GM18873 (cell line): Measurements from ENCODE around the gene CHMP4B.
"Not testable (repeated sequence)": the region's sequence is repeated elsewhere in the genome, so short reads cannot be mapped to it uniquely, and the experiment has no call there.

Source experiments
- ATAC-seq: cut with Tn5 transposase; IDR thresholded peaks from one replicate; pipeline ENCODE4 v1.9.1; 2021; ENCODE audit warnings: mild to moderate bottlenecking, moderate library complexity, moderate number of reproducible peaks; ENCODE audit not compliant: unreplicated experiment, low FRiP score

Gene CHMP4B

DNA sequence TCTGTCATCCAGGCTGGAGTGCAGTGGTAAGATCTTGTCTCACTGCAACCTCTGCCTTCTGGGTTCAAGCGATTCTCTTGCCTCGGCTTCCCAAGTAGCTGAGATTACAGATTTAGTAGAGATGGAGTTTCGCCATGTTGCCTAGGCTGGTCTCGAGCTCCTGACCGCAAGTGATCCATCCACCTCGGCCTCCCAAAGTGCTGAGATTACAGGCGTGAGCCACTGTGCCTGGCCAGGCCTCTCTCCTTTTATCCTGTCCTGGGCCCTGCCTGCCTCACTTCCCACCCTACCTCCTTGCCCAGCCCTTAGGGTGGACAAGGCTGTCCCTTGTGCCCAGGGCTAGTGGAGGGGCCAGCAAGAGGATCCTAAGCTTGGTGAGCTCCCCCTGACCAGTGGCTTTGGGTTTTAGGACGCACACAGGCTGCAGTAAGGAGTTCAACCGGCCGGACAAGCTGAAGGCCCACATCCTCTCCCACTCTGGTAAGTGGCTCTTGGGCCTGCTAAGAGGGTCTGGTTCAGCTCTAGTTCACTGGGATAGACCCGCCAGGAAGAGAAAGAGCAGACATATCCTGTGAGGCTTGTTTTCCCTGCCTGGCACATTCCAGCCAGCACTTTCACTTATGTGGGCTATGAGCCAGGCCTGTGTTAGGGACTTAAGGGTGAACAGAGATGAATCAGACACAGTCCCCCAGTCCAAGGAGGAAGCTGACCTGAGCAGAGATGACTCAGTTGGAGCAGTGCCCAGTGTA, 21.9 kb upstream of the CHMP4B start:
- ATAC-seq, result no peak

DNA sequence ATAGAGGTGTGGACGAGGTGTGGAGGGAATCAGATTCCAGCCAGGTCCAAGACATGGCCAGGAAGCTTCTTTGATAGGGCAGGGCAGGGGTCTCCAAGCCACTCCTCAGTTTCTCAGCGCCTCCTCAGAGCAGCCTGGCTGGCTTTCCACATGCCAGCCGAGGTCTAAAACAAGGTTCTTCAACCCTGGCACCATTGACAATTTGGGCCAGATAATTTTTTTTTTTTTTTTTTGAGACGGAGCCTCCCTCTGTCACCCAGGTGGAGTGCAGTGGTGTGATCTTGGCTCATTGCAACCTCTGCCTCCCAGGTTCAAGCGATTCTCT, 21.3 kb upstream of the CHMP4B start:
- ATAC-seq, result no peak

DNA sequence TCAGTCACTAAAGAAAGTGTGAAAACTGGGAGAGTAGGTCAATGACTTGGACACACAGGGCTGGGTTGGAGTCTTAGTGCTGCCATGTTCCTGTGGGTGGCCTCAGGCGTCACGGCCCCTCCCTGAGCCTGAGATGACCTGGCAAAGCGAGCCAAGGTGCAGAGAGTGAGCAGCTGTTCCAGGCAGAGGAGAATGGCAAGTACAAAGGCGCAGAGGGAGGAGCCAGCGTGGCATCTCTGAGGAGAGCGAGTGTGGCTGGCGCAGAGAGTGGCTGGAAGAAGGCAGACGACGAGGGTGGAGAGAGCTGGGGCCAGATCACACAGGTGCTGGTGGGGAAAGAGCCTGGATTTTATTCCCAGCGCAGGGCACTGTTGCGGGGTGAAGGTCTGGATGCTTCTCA, 20.6 kb upstream of the CHMP4B start:
- ATAC-seq, result no peak

DNA sequence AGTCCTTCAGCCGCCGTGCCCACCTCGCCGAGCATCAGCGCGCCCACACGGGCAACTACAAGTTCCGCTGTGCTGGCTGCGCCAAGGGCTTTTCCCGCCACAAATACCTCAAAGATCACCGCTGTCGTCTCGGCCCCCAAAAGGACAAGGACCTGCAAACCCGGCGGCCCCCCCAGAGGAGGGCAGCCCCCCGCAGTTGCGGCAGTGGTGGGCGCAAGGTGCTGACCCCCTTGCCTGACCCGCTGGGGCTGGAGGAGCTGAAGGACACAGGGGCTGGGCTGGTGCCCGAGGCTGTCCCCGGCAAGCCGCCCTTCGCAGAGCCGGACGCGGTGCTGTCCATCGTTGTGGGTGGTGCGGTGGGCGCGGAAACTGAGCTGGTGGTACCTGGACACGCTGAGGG, 20.1 kb upstream of the CHMP4B start:
- no peak for ATAC-seq

DNA sequence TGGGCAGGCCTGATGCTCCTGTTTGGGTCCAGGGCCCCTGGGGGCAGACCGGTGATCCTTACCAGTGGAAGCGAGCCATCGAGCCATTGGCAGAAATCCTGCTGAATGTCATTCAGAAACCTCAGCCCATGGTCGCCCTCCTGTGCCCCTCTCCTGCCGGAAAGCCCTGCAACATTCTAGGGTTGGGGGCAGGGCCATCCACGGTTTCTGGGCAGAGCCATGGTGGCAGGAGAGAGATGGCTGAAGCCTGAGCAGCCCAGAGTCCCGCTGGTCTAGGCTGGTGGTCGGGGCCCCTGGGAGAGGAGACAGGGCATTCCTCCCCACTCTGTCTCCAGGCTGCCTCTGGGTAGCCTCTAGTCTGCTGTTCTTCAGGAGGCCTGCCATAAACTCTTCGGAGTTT, 19.6 kb upstream of the CHMP4B start:
- ATAC-seq, result no peak

DNA sequence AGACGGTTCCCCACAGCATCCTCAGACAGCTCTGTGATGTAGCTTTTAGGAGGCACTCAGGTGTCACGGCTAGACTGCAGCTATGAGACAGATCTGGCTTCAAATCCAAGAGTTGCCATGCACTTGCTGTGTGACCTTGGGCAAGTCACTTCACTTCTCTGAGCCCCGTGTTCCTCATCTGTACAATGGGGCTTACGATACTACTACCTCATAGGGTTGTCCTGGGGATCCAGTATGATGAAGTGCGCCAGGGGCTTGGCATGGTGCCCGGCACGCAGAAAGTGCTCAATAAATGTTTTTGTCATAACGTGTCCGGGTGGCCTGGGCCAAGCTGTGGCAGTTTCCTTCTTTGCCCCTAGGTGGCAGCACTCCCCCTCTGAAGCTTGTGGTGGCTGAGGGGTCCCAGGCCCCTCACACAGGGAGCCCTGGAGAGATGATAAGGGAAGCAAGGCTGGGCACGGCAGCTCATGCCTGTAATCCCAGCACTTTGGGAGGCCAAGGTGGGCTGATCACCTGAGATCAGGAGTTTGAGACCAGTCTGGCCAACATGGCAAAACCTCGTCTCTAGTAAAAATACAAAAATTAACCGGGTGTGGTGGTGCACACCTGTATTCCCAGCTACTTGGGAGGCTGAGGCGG, 19.1 kb upstream of the CHMP4B start:
- no peak for ATAC-seq

DNA sequence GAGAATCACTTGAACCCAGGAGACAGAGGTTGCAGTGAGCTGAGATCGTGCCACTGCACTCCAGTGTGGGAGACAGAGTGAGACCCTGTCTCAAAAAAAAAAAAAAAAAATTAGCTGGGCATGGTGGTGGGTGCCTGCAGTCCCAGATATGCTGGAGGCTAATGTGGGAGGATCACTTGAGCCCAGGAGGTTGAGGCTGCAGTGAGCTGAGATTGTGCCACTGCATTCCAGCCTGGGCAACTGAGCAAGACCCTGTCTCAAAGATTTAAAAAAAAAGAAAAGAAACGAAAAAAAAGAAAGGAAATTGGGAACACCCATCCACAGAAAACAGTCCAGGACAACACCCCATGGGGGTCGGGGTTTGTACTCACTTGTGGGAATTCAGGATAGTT, 18.6 kb upstream of the CHMP4B start:
- not testable (repeated sequence) for ATAC-seq

DNA sequence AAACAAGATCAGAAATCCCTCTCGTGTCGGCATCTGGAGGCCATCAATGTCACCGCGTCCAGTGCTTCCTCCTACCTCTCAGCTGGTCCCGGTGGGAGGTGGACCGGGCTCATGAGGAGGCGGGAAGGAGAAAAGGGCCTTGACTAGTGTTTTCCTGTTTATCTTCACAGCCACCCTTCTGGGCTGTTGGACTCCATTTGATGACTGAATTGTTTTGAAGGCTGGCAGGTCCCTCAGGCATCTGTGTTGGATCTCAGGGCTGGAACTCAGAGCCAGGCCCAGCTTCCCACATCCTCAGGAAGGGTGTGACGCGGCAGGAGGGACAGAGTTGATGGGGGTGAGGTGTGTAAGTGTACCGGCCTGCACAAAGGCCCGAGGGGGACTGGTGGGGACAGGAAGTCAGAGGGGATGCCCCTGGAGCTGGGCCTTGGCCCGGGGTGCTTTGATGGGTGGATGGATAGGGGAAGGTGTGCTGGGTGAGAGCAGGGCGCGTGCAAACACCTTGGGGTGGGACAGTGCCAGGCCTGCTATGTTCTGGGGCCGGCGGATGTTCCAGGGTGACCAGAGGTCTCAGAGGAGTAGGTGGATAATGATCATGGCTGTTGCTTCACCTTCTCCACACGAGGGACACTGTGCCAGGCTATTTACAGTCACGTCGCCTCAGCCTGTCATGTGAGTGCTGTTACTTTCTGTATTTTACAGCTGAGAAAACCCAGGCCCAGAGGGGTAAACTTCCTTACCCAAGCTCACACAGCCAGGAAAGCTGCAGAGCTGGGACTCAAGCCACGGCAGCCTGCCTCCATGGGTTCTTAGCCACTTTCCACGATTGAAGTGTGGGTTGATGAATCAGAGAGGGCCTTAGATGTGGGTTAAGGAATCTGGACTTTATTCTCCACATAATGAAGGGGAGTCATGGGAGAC, 17.9 kb upstream of the CHMP4B start:
- no peak for ATAC-seq

DNA sequence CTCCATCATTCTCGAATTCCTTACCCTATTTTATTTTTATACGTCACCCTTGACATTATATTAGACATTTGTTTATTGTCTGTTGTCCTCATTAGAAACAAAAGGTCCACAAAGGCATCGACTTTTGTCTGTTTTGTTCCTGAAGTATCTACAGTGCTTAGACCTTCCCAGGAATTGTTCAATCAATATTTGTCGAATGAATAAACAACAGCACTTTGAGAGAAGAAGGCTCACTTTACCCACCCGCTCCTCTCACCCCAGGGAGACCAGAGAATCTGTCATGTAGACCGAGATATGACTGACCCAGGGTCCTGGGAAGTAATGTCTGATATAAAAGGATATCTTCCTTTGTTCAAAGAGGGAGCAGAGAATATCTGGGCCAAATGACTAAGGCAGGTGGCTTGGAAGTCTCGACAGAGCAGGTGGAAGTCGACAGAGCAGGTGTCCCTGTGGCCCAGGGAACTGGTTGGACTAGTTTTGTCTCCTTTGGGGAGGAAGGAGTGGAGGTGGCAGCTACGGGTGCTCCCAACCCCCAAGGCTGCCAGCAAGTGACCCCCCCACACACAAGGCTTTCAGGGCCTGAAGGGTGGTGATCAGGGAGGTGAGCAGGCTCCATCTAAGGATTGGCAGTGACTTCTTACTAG, 14.8 kb upstream of the CHMP4B start:
- no peak for ATAC-seq

DNA sequence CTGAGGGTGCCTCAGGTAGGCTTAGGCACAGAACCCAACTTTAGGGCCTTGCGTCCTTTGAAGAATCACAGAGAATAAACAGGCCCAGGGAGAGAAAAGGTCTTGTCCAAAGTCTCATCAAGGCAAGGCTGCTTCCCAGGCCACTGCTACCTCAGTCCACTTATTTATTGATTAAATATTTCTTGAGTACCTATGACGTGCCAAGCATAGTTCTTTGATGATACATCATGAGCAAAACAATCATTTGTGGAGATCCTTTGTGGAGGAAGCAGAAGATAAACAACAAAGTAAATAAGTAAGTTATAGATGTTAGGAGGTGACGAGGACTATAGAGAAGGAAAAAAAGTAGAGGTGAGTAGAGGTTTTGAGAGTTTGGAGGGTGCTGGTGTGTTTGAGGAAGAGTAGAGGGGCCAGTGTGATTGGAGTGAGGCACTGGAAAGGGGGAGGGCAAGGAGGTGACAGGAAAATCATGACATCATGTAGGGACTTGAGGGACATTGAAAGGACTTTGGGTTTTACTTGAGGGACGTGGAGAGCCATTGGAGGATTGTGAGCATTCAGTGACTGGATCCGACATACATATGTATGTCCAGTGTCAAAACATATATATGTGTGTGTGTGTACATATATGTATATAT, 14.1 kb upstream of the CHMP4B start:
- ATAC-seq, result no peak

DNA sequence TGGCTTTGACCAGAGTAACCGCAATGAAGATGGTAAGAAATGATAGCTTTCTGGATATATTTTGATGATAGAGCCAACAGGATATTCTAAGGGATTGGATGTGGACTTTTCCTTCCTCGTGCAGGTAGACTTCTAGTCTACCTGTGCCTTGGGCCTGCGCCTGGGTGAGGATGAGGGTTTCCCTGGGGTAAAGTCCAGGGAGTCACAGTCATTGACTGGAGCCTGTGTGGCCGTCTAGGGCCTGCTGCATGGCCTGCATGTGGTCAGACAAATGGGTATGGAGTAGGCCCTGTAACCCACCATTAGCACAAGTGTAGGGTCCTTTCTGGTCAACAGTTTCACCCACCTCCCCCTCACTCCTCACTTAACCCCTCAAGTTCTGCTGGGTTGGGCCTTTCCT, 12.7 kb upstream of the CHMP4B start:
- no peak for ATAC-seq

DNA sequence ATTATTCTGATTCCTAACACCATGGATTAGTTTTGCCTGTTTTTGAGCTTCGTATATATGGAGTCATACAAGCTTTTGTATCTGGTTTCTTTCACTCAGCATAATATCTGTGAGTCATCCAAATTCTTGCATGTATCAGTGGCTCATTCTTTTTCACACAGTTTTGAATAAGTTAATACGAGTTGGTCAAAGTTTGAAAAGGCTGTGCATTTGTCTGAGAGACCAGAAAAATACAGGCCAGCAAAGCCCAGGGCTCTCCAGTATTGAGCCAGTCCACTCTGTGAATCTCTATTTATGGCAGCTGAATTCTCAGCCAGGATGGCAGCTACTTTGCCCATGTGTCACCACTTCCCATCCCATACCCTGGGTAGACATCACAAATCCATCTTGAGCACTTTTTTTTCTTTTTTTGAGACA, 7.2 kb upstream of the CHMP4B start:
- ATAC-seq, result no peak

DNA sequence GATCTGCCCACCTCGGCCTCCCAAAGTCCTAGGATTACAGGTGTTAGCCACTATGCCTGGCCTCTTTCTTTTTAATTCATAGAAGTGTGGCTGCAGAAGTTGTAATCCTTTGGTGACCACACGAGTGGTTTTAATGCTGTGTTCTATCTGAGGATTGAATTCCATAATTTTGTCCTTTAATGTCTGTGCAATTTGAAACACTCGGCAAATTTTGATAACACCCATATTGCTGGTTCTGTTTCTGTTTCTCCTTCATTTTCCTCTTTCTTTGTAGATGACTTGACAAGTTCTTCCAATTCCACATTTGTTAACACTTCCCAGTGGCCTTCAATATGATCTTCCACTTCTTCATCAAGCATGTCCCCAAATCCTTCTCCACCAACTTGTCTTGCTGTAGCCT, 2.8 kb upstream of the CHMP4B start:
- no peak for ATAC-seq

DNA sequence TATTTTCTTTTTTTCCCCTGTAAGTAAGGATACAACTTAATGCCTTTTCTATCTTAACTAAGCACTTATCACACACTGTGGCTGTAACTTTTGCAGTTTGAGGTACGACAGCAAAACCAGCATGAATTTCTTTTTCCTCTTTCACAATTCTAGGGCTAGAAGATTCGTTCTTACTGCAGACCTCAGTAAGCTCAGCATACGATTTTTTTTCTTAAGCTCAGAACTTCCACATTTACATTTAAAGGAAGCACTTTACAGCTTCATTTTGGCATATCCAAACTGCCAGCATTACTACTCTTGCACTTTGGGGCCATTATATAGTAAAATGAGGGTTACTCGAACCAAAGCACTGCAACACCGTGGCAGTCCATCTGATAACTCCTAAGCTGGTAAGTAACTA, 889 bp upstream of the CHMP4B start:
- no peak for ATAC-seq

DNA sequence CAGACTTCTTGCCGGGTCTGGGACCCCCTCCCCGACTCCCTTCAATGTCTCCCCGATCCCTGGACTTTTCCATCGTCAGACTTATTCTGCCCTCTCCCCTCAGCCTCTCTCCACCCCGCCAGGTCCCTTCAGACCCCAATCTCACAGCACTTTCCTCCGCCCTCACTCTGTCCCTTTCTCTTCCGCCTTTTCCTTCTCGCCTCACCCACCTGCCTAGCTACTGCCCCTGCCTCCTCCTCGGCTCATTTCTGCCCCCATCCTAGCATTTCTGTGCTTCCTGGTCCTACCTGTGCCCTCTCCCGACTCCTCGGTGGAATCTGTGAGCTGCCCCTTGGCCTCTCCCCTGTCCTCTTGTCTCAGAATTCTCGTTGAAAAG, 616 bp downstream of the CHMP4B start:
- ATAC-seq, result no peak

DNA sequence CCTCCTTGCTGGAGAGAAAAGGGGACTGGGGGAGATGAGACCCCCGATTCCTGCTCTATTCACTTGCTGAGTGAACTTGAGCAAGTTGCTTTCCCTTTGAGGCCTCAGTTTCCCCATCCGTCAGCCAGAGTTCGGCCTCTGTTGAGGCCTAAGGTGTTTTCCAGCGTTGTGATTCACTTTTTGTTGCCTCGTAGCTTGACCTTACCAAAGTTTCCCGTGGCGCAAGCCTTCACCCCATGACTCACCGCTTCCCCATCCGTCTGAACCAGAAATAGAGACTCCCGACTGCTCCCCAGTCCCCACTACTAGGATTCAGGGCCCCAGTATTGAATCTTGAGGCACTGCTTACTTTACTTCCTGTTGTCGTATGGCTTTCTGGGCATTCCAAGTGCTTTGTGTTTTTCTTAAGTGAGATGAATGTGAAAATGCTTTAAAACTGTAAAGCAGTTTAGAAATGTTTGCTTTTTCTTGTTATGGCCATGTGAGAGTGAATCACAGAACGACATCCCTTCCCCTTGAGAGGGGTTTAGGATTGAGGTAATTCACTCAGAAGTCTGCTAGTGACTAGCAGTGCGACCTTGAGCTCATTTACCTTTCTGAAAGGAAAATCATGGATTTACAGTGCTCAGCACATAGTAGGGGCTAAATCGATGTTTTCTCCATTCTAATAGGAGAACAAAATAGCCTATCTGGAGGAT, 1.2 kb downstream of the CHMP4B start:
- no peak for ATAC-seq

DNA sequence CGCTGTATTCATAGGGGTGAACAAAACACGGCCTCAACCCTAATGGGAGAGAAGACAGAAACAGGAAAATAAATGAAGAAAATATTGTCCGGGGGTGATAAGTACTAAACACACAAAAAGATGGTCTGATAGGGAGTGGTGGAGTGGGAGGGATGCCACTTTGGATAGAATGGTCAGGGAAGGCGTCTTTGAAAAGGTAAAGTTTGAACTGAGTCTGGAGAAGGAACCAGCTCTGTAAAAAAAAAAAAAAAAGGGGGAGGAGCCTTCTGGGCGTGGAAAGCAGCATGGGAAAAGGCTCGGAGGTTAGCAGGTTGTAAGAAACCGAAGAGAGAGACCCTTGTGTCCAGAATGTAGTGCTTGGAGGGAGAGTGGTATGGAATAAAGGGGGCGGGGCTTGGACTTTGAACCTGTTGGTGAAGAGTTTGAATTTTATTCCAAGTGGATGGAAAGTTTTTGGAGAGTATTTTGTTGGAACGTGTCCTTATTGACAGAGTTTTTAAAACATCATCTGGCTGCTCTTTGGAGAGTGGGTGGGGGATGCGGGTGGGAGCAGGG, 1.8 kb downstream of the CHMP4B start:
- ATAC-seq, result no peak

DNA sequence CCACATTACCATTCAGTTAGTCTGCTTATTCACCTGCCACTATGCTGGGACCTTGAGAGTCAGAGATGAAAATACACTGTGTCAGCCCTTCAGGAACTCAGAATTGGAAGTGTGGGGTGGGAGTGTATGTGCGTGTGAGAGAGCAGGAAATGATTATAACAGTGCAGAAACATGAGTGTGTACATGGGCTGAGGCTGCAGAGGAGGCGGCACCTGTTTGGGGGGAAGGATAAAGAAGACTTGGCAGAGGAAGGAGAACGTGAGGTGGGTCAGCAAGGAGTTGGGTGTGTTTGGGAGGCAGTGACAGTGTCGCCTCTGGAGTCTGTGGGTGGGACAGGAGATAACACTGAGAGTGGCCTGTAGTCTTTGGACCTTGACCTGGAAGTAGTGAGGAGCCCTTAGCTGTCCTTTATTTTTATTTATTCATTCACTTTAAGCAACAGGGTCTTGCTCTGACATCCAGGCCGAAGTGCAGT, 3.1 kb downstream of the CHMP4B start:
- no peak for ATAC-seq

DNA sequence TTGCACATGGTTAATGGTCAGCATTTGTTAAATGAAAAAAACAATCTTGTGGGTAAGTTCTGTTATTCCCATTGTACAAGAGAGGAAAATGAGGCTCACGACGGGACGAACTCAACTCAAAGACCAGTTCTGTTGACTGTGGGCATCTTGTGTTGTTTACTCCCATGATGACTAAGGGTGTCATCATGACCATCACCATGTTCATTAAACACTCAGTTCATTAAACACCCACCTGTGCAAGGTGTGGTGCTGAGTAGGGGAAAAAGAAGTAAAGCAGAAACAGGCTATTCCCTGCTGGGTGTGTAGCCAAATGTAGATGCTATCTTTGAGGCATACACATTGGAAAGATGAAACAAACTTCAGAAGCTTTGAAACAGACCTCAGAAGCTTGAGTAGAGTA, 4.5 kb downstream of the CHMP4B start:
- no peak for ATAC-seq

DNA sequence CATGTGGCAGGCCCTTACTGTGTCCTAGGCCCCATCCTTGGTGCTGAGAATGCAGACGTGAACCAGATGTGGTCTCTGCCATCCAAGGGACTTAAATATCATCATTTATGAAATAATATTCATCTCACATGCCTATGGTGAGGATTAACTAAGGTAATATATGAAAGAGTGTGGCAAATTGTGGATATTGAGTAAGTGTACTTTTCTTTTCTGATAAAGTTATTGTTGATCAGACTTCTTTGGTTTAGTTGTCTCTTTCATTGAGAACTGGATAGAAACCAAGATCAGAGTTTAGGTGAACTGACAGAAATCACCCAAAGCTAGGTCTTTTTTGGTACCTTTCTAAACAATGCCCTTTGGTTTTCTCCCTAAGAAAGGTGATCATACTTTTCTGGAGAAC, 5.0 kb downstream of the CHMP4B start:
- ATAC-seq, result no peak
